Right lung (tissue), 5 donors: ENCODE results near the gene DLGAP1. TPM values are rescaled to one million over a fixed set of nuclear protein-coding genes. Genes with fewer than 3 reads are reported as not detected.

ENCODE experiments used
- DNase-seq, 2 donors: peaks; one replicate each; pipeline ENCODE4 v3.0.0-alpha.2; 2013
- polyA plus RNA-seq, 5 donors: library from polyadenylated mRNA; unstranded; fragments of 120-200 nt; gene quantifications; one replicate each; pipeline versions ENCODE4 v1.2.1 to v1.2.3, GENCODE V29; 2013; ENCODE audit warnings: inconsistent platforms in 1 of 5, low replicate concordance in 1 of 5; ENCODE audit not compliant: insufficient read length in 5 of 5, insufficient read depth in 1 of 5

The DLGAP1 gene
- polyA plus RNA-seq, 5 donors = 1.0 to 3.2 (median 2.0) TPM

DNA sequence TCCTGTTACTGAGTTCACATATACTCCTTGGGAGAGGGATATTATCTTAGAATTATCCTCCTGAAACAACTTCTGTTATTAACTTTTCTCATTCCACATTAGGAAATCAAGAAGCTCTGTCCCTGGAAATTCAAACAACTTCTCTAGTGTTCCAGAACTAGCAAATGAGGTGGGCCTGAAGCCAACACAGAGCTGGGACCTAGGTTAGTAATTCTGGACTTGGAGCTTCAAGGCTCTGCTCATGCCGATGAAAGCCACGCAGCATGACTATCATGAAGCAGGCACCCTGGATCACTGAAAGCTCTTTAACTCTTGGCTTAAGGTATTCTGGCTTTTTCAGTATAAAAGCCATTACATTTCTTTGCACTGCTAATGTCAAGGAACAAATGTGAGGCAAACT lies 762.4 kb downstream of the DLGAP1 start:
- no peak for DNase-seq

DNA sequence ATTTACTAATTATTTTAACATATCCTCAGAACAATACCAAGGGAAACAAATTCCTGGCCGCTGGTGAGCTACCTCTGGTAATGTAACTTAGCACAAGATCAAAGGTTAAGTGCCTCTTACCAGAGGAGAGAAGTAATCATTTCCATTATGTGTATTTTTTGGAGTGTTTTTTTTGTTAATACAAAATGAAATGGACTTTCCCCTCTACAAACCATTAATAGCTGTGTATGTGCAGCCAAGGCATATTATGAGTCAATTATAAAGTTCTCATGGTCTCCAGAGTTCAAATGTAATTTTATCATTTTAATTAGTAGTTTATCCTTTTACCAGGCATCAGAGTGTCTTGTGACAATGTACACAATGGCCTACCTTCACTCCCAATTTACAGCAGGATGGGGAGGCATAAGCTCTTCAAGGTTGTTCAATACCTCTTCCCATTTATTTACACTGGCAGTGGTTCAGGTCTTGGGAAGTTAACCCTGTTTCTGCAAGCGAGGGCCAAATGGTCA lies 762.9 kb downstream of the DLGAP1 start:
- DNase-seq = no peak

DNA sequence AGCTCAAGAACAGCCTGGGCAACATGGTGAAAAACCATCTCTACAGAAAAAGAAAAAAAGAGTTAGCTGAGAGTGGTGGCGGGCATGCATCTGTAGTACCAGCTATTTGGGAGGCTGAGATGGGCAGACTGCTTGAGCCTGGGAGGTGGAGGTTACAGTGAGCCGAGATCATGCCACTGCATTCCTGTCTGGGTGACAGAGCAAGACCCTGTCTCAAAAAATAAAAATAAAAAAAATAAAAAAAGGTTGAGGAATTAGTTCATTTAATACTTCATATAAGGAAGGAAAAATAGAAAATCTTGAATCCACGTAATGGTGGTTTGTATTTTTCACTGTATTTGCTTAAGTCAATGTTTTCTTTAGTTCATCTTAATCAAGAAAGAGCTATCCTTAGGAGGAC lies 763.4 kb downstream of the DLGAP1 start:
- DNase-seq = no peak

DNA sequence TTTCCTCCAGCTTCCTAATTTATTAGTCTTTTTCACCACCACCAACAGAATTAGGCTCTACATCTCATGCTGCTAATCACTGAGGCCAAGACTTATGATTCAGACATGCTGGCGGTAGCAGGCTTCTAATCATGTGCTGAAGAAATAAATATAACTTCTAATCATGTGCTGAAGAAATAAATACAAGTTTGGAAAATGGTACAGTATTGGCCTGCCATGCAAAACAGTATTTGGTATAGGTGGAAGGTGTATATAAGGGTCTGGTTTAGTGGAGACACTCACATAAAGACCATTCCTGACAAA lies 764.4 kb downstream of the DLGAP1 start:
- no peak for DNase-seq

DNA sequence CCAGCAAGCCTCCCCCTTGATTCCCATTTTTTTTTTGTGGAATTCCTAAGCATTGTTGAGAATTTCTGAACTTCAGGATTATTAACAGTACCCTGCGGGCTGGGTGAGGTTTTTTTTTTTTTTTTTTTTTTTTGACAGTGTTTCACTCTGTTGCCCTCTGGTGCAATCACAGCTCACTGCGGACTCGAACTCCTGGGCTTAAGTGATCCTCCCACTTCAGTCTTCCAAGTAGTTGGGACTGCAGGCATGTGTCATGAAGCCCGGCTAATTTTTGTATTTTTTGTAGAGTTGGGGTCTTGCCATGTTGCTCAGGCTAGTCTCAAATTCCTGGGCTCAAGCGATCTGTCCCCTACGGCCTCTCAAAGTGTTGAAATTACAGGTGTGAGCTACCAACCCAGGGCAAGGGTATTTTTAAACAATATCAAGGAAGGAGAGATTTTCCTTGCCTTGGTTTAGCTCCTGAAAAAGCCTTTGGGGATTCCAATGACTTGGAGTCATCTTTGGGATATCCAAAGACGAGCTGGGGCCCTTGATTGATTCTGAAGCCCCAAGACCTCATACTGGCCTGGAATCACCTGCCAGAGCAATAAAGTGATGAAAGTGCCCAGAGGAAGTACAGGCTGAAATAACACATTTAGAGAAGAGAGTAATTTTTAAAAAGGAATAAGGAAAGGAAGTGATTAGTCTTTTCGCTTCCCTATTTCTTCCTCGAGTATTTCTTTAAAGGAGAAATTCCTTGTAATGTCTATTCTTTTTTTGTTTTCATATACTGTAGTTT lies 764.9 kb downstream of the DLGAP1 start:
- DNase-seq = no peak

DNA sequence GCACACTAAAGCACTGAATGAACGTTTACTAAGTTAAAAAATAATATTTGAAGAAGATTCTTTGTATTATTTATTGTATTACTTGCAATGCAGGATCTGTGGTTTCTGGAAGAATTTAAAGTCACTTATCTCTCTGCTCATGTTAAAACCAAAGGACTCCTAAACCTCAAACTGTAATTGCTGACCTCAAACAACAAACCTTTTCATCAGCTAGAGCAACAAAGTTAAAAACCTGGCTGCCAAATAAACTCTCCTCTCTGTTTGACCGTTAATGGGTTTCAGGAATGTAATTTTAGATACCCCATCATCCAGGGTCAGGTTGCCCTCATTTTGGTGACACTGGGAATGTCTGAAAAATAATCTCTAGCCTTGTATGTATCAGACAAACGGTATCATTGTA lies 766.0 kb downstream of the DLGAP1 start:
- no peak for DNase-seq

DNA sequence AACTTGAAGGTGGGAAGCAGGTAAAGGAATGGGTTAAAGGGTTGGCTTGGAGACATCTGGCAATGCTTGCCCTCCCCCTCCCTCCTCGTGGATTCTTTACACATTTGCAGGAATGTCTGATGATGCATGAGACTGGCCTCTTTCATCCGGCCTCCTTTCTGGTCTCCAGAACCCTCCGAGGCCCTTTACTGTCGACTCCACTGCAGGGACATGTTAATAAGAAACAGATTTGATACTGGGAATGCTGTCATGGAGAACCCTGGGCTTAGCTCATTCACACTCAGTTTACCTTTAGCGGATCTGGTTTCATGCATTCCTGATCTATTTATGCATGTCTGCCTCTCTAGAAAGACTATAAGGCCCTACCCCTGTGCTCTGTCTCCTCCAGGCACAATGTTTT lies 766.4 kb downstream of the DLGAP1 start:
- no peak for DNase-seq

DNA sequence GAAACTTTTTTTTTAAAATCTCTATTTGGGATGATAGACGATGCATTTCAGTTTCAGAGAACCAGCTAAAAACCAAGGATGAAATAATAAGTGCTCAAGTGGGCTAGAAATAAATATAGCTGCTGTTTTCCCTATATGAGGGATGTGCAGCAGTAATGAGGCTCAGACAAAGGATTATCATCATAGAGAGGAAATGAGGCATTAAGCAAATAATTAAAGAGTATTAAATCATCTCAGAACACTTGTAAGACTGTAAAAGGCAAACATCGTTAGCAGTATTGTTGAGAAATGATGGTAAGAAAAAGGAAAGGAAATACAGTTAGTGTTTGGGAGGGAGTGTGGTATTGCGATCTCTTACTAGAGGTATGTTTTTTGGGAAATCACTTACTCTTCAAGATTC lies 771.6 kb downstream of the DLGAP1 start:
- DNase-seq = no peak

DNA sequence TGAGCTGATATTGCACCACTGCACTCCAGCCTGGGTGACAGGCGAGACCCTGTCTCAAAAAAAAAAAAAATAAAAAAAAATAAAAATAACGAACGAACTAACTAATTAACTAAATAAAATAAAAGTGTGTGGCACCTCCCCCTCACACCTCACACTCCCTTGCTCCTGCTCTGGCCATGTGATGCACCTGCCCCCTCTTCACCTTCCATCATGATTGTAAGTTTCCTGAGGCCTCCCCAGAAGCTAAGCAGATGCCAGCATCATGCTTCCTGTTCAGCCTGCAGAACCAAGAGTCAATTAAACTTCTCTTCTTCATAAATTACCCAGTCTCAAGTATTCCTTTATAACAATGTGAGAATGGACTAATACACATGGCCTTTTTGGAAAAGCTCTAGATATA lies 773.0 kb downstream of the DLGAP1 start:
- DNase-seq = no peak

DNA sequence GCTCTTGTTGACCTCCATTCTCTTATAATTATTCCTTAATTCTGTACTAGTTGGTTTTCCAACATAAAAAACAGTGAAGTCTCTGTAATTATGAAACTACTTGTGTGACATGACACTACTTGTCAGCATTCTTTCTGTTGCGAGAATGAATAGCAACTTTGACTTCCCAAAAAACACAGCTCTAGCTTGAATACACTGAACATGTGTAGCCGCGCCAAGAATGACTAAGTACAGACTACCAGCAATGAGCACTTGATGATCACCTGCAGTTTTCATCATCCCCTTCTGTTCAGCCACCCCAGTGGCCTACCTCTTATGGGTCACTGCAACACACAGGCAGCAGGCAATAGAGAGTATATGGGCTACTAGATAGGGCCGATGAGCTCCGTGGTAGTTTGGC lies 775.9 kb downstream of the DLGAP1 start:
- no peak for DNase-seq

DNA sequence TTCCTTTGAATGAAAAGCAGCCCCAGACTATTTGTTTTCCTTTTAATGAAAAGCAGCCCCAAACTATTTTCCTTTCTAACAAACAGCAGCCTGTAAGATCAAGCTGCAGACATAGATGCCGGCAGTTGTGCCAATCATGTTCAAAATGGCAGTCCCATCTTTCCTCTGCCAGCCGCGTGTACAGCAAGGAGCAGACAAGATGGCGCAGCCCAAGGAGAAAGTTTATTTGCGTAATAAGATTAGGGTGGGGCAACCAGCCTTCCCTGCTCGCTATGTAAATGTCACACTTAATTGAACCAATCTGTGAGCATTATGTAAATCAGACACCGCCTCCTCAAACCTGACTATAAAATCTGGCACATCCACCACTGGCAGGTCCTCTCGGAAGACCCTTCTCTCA lies 779.1 kb downstream of the DLGAP1 start:
- DNase-seq = no peak

DNA sequence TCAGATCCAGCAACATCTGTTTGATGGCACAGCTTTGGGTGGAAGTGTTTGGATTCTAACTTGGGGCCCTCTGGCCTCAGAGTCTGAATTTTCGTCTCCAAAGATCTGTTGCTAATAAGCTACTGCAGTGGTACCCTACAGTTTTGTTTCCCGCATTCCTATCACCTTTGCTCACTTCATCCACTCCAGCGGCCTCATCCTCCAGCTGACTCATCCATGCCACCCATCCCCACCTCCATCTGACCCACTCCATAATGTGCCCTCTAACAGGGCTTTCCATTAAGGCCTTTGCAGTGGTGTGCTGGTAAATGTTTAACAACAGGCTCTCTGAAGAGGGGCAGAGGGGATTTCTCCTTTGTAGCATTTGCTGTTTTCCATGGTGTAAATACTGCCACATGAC lies 779.7 kb downstream of the DLGAP1 start:
- DNase-seq = no peak

DNA sequence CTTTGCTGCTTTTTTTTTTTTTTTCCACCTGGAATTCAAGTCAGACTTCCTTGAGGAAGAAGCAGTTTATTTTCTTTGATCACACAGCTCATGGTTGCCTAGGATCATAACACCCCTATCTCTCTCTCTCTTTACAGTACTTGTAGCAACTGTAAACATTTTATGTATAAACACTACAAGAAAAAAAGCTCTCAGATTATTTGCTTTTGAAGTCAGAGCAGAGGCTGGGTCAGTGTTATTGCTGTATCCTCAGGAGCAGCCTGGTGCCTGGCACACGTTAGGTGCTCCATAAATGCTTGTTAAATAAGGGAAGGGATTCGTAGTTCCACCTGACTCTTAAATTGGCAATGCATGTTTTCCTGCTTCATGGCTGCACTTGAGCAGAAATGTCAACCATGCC lies 783.9 kb downstream of the DLGAP1 start:
- DNase-seq = no peak

DNA sequence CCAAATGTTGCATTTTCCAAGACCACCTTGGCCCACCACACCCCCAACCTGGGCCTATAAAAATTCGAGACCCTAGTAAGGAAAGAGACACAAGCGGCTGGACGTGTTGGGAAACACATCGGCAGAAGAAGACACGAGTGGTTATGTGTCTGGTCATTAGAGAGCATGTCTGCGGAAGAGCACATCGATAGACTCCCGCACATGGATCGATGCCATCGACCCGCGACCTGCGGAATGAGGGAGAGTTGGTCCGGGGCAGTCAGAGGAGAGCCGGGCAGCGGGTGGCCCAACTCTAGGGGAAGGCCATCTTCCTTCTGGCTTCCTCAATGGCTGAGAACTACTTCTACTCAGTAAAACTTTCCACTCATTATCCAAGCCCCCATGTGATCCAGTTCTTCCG lies 785.7 kb downstream of the DLGAP1 start:
- DNase-seq = no peak

DNA sequence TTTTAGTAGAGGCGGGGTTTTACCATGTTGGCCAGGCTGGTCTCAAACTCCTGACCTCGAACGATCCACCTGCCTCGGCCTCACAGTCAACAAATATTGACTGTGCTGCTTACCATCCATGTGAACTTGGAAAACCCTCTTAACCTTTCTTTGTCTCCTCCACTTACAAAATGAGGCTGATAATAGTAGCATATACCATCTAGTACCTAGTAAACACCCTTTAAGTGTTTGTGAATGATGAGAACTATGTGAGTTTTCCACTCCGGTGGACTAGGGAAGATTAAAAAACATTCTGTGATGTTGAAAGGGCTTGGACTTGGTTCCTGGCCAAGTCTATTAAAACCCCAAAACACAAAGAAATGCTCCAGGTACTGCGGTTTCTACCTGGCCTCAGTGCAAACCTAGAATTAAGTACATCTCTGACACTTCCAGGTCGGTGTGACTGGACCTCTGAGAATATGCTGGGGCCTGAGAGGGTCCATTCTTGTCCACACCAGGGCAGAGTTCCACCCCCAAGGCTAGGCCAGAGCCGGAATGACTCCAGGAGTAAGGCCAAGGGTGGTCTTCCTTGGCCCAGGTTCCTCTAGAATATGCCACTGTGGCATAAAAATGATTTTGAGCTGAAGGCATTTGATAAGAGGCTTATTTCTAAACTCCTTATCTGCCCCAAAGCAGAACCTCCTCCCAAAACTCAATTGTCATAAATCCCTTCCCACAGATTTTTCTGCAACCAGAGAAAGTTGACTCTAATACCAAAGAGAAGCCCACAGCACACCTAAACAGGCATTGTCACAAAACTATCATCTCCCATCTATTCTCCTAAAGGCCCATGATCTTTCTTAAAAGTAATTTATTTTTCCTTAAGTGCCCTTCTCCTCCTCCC lies 787.6 kb downstream of the DLGAP1 start:
- DNase-seq = no peak

DNA sequence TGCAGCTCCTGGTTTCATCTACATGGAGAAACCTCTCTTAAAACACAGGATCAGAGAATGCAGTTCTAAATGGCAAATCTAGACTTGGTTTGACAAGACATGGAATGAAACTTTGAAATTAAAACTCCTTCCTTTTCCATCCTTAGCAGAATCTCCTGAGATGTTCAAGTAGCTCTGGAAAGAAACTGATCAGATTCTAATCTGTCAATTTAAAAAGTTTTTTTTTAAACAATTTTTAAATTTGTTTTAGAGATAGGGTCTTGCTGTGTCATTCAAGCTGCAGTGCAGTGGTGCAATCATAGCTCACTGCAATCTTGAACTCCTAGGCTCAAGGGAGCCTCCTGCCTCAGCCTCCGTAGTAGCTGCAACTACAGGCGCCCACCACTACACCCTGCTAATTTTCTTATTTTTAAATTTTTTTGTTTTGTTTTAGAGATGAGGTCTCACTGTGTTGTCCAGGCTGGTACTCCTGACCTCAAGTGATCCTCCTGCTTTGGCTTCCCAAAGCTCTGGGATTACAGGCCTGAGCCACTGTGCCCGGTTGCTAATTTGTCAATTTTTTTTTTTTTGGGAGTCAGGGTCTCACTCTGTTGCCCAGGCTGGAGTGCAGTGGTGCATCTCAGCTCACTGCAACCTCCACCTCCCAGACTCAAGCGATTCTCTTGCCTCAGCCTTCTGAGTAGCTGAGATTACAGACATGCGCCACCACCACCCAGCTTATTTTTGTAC lies 788.4 kb downstream of the DLGAP1 start:
- no peak for DNase-seq

DNA sequence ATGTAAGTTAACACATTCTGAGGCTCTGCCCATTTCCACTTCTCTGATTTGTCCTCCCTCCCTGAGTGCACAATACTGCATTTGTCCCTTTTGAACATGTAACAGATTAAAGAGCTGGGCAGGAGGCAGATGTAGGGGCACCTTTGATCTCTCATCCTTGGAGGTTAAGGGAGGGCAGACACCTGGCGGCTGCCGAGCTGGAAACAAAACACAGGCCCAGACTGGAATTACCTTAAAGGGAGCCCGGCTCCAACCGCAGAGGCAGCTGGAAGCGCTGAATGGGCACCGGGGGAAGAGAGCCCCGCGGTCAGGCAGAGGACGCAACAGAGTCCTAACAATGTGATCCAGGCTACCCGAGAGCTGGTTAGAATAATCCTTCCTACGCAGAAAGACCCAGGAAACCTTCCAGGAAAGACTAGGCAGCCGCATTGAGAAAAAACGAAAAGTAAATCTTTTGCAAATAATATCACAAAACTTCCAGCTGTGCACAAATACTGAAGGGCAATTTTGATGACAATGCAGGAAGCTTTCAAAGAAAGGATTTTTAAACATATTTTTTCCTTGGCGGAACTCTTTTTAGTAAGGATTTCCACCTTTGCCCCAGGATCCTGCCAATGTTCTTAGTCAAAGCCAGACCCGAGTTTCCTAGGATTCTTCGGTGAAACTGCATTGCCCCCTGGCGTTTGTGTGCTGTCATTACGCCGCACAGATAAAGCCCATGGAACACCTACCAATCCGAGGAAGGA lies 789.2 kb downstream of the DLGAP1 start:
- DNase-seq = peak; percentile 76 to 81

DNA sequence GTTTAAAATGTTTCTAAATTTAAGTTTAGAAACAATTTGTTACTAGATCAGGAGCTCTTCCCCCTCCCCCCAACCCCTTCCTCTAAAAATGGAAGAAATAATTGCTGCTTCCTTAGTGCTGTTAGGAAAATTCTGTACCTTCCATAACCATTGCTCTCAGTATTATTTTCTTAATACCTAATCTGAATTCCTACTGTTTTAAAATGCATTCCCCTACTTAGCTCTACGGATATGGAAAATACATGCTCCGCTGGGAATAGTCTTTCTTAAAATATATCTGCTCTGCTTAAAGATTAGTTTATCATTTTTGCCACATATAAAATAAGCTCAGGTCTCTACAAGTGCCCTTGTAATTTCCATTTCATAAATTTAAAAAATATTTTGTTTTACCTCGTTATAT lies 789.9 kb downstream of the DLGAP1 start:
- DNase-seq = no peak

DNA sequence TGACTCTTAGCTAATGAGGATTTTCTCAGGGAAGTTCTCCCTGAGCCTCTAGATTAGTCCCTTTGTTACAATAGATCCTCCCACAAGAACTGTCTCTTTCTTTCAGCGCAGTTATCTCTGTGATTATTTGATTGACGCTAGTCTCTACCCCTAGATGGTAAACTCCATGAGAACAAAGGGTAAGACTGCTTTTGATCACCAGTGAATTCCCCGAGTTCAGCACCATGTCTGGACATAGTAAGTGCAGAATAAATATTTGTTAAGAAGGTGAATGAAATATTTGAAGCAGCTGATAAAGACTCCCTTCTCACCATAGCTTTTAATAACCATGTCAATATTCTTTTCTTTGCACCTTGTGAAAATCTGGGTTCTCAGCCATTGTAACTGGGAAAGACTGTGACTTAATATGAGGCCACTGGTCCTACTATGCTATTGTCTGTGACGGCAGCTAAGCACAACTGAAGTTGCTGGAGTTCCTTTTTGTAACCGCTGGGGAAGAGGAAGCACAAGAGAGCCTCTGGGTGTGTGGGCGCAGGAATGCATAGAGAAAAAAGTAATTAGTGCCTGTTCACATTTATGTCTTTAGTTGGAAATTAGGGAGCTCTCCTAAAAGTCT lies 790.4 kb downstream of the DLGAP1 start:
- no peak for DNase-seq

DNA sequence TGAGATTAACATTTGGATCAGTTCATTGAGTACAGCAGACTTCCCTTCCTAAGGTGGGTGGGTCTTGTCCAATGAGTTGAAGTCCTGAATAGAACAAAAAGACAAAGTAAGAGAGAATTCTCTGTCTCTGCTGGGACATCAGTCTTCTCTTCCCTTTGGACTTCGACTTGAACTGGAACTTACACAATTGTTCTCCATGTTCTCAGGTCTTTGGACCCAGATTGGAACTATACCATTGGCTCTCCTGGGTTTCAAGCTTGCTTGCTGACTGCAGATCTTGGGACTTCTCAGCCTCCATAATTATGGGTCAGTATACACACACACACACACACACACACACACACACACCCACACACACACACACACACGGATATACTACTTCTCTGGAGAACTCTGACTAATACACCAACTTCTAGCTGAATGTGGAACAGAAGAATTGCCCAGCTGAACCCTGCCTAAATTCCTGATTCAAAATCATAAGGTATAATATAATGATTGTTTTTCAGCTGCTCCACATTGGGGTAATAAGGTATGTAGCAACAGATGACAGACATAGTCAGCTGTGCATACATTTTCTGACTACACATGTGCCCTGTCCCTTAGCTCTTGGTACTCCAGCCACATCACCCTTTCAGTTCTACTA lies 791.1 kb downstream of the DLGAP1 start:
- no peak for DNase-seq

DNA sequence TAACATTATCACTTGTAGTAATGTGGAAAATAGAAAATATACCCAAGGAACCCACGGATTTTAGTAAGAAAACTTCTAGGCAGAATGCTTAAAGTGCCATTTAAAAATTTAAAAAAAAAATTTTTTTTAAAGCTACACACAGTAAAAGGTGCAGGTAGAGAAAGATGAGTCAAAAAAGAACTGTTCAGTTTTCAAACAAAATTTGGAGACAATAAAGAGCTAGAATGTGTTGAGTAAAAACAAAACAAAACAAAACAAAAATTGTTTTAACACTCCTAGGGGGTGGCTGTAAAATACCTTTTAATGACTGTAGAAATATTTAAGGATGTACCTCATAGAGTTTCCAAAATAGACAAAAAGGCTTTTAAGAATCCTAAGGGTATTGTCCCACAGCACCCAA lies 793.1 kb downstream of the DLGAP1 start:
- no peak for DNase-seq
